ENCODE data around the gene RASAL2.
"Not testable (repeated sequence)": the region's sequence is repeated elsewhere in the genome, so short reads cannot be mapped to it uniquely, and the experiment has no call there.

The RASAL2 gene

GRCh38 chr1:178086294-178086693 lies 7.6 kb upstream of the RASAL2 start:
- Histone ChIP-seq H3K36me3 (ENCODE audit: control insufficient read depth, insufficient read depth, low read length) (no peaks in the 10 kb centered on the region), H3K27ac (ENCODE audit: low read depth, low read length) (no peak overlapping the region), H3K9ac (ENCODE audit: low read length) (no peak overlapping the region), H3K27me3 (ENCODE audit: control insufficient read depth, insufficient read depth, low read length) (no peaks in the 10 kb centered on the region), H3K4me3 (ENCODE audit: low read length) (no peak overlapping the region), H3K4me1 (ENCODE audit: control insufficient read depth, insufficient read depth, low read length) (no peaks in the 10 kb centered on the region)

- H3K4me1 ChIP-seq (ENCODE audit: control insufficient read depth, insufficient read depth, low read length) = no peaks in the 10 kb centered on the region
- no peak overlapping the region for H3K4me3 ChIP-seq (ENCODE audit: low read length)
- no peaks in the 10 kb centered on the region for H3K36me3 ChIP-seq (ENCODE audit: control insufficient read depth, insufficient read depth, low read length)
- no peak overlapping the region for H3K9ac ChIP-seq (ENCODE audit: low read length)
- H3K27ac ChIP-seq (ENCODE audit: low read depth, low read length) = no peak overlapping the region
- no peaks in the 10 kb centered on the region for H3K27me3 ChIP-seq (ENCODE audit: control insufficient read depth, insufficient read depth, low read length)
Observed at GRCh38 chr1:178086766-178087165, 7.1 kb upstream of the RASAL2 start.

- H3K36me3 ChIP-seq (ENCODE audit: control insufficient read depth, insufficient read depth, low read length) = no peaks in the 10 kb centered on the region
- no peak overlapping the region for H3K4me3 ChIP-seq (ENCODE audit: low read length)
- no peaks in the 10 kb centered on the region for H3K4me1 ChIP-seq (ENCODE audit: control insufficient read depth, insufficient read depth, low read length)
- H3K27me3 ChIP-seq (ENCODE audit: control insufficient read depth, insufficient read depth, low read length) = no peaks in the 10 kb centered on the region
- H3K27ac ChIP-seq (ENCODE audit: low read depth, low read length) = no peak overlapping the region
- no peak overlapping the region for H3K9ac ChIP-seq (ENCODE audit: low read length)
Observed at GRCh38 chr1:178088651-178089050, 5.3 kb upstream of the RASAL2 start.

- not testable (repeated sequence) for H3K36me3 ChIP-seq (ENCODE audit: control insufficient read depth, insufficient read depth, low read length)
Observed at GRCh38 chr1:178091454-178091853, 2.5 kb upstream of the RASAL2 start.

GRCh38 chr1:178091986-178092745 lies 1.7 kb upstream of the RASAL2 start:
- H3K27ac ChIP-seq (ENCODE audit: low read depth, low read length) = no peak overlapping the region

More at GRCh38 chr1:178091454-178091853, 2.5 kb upstream of the RASAL2 start:
- H3K4me1 ChIP-seq (ENCODE audit: control insufficient read depth, insufficient read depth, low read length); H3K27ac ChIP-seq (ENCODE audit: low read depth, low read length); H3K4me3 ChIP-seq (ENCODE audit: low read length); H3K9ac ChIP-seq (ENCODE audit: low read length); H3K27me3 ChIP-seq (ENCODE audit: control insufficient read depth, insufficient read depth, low read length): not testable (repeated sequence)

GRCh38 chr1:178092878-178093493 lies 918 bp upstream of the RASAL2 start:
- Histone ChIP-seq H3K9ac (ENCODE audit: low read length) (no peak overlapping the region), H3K4me1 (ENCODE audit: control insufficient read depth, insufficient read depth, low read length) (peaks cover 13% of the 10 kb centered on the region), H3K36me3 (ENCODE audit: control insufficient read depth, insufficient read depth, low read length) (no peaks in the 10 kb centered on the region), H3K27me3 (ENCODE audit: control insufficient read depth, insufficient read depth, low read length) (no peaks in the 10 kb centered on the region), H3K4me3 (ENCODE audit: low read length) (peak overlapping the region; percentile 83), H3K27ac (ENCODE audit: low read depth, low read length) (peak overlapping the region; percentile 92)

More at GRCh38 chr1:178091986-178092745, 1.7 kb upstream of the RASAL2 start:
- Histone ChIP-seq H3K9ac (ENCODE audit: low read length) (no peak overlapping the region), H3K4me1 (ENCODE audit: control insufficient read depth, insufficient read depth, low read length) (peaks cover 8% of the 10 kb centered on the region), H3K4me3 (ENCODE audit: low read length) (no peak overlapping the region), H3K36me3 (ENCODE audit: control insufficient read depth, insufficient read depth, low read length) (no peaks in the 10 kb centered on the region), H3K27me3 (ENCODE audit: control insufficient read depth, insufficient read depth, low read length) (no peaks in the 10 kb centered on the region)

GRCh38 chr1:178093494-178093950 lies 382 bp upstream of the RASAL2 start:
- H3K4me3 ChIP-seq (ENCODE audit: low read length) = peak overlapping the region; percentile 83
- H3K27ac ChIP-seq (ENCODE audit: low read depth, low read length) = peak overlapping the region; percentile 92
- peaks cover 18% of the 10 kb centered on the region for H3K4me1 ChIP-seq (ENCODE audit: control insufficient read depth, insufficient read depth, low read length)
- H3K9ac ChIP-seq (ENCODE audit: low read length) = no peak overlapping the region
- no peaks in the 10 kb centered on the region for H3K27me3 ChIP-seq (ENCODE audit: control insufficient read depth, insufficient read depth, low read length)
- H3K36me3 ChIP-seq (ENCODE audit: control insufficient read depth, insufficient read depth, low read length) = no peaks in the 10 kb centered on the region

GRCh38 chr1:178094739-178095645 lies 1.1 kb downstream of the RASAL2 start:
- H3K27me3 ChIP-seq (ENCODE audit: control insufficient read depth, insufficient read depth, low read length) = no peaks in the 10 kb centered on the region
- no peaks in the 10 kb centered on the region for H3K36me3 ChIP-seq (ENCODE audit: control insufficient read depth, insufficient read depth, low read length)
- H3K9ac ChIP-seq (ENCODE audit: low read length) = no peak overlapping the region
- H3K4me1 ChIP-seq (ENCODE audit: control insufficient read depth, insufficient read depth, low read length) = peaks cover 18% of the 10 kb centered on the region
- peak overlapping the region; percentile 83 for H3K4me3 ChIP-seq (ENCODE audit: low read length)
- peak overlapping the region; percentile 92 for H3K27ac ChIP-seq (ENCODE audit: low read depth, low read length)

- no peak overlapping the region for H3K9ac ChIP-seq (ENCODE audit: low read length)
- H3K27me3 ChIP-seq (ENCODE audit: control insufficient read depth, insufficient read depth, low read length) = no peaks in the 10 kb centered on the region
- H3K4me1 ChIP-seq (ENCODE audit: control insufficient read depth, insufficient read depth, low read length) = peaks cover 22% of the 10 kb centered on the region
- H3K36me3 ChIP-seq (ENCODE audit: control insufficient read depth, insufficient read depth, low read length) = no peaks in the 10 kb centered on the region
- H3K27ac ChIP-seq (ENCODE audit: low read depth, low read length) = no peak overlapping the region
- H3K4me3 ChIP-seq (ENCODE audit: low read length) = no peak overlapping the region
Observed at GRCh38 chr1:178096421-178096820, 2.5 kb downstream of the RASAL2 start.

GRCh38 chr1:178098262-178098661 lies 4.4 kb downstream of the RASAL2 start:
- peak overlapping the region; percentile 9 for H3K4me3 ChIP-seq (ENCODE audit: low read length)
- H3K4me1 ChIP-seq (ENCODE audit: control insufficient read depth, insufficient read depth, low read length) = peaks cover 23% of the 10 kb centered on the region
- no peaks in the 10 kb centered on the region for H3K27me3 ChIP-seq (ENCODE audit: control insufficient read depth, insufficient read depth, low read length)
- H3K9ac ChIP-seq (ENCODE audit: low read length) = no peak overlapping the region
- H3K36me3 ChIP-seq (ENCODE audit: control insufficient read depth, insufficient read depth, low read length) = no peaks in the 10 kb centered on the region
- no peak overlapping the region for H3K27ac ChIP-seq (ENCODE audit: low read depth, low read length)

GRCh38 chr1:178101266-178101630 lies 7.3 kb downstream of the RASAL2 start:
- no peaks in the 10 kb centered on the region for H3K27me3 ChIP-seq (ENCODE audit: control insufficient read depth, insufficient read depth, low read length)
- H3K36me3 ChIP-seq (ENCODE audit: control insufficient read depth, insufficient read depth, low read length) = no peaks in the 10 kb centered on the region
- no peak overlapping the region for H3K4me3 ChIP-seq (ENCODE audit: low read length)
- peaks cover 18% of the 10 kb centered on the region for H3K4me1 ChIP-seq (ENCODE audit: control insufficient read depth, insufficient read depth, low read length)
- H3K27ac ChIP-seq (ENCODE audit: low read depth, low read length) = no peak overlapping the region
- H3K9ac ChIP-seq (ENCODE audit: low read length) = no peak overlapping the region

GRCh38 chr1:178101654-178102053 lies 7.8 kb downstream of the RASAL2 start:
- Histone ChIP-seq H3K9ac (ENCODE audit: low read length) (no peak overlapping the region), H3K27me3 (ENCODE audit: control insufficient read depth, insufficient read depth, low read length) (no peaks in the 10 kb centered on the region), H3K27ac (ENCODE audit: low read depth, low read length) (no peak overlapping the region), H3K4me3 (ENCODE audit: low read length) (no peak overlapping the region), H3K4me1 (ENCODE audit: control insufficient read depth, insufficient read depth, low read length) (peaks cover 15% of the 10 kb centered on the region), H3K36me3 (ENCODE audit: control insufficient read depth, insufficient read depth, low read length) (no peaks in the 10 kb centered on the region)
